DOHH2 (cell line): ENCODE measurements around the gene POT1.

ENCODE experiments used
- H3F3A ChIP-seq: fragments of 200-600 bp; sonication (generic), shearing (Covaris generic); 2 replicates; pipeline ENCODE4 v1.6.0; 2016; ENCODE audit warnings: antibody characterized with exemption, mild to moderate bottlenecking; ENCODE audit not compliant: control insufficient read depth, insufficient read depth
- H3K27ac ChIP-seq: fragments of 200-600 bp; sonication (generic); 2 replicates; pipeline ENCODE4 v1.5.1; 2014; ENCODE audit warnings: low read depth, mild to moderate bottlenecking, low read length, moderate library complexity
- H3K27me3 ChIP-seq: fragments of 200-600 bp; sonication (generic); 2 replicates; pipeline ENCODE4 v1.6.1; 2014; ENCODE audit warnings: mild to moderate bottlenecking, low read length, mixed read lengths; ENCODE audit not compliant: control insufficient read depth
- H3K36me3 ChIP-seq: fragments of 200-600 bp; sonication (generic); 2 replicates; pipeline ENCODE4 v1.6.1; 2014; ENCODE audit warnings: mild to moderate bottlenecking, low read length, moderate library complexity, mixed read lengths; ENCODE audit not compliant: control insufficient read depth
- H3K4me1 ChIP-seq: fragments of 200-600 bp; sonication (generic); 2 replicates; pipeline ENCODE4 v1.6.1; 2014; ENCODE audit warnings: mild to moderate bottlenecking, low read length, mixed read lengths; ENCODE audit not compliant: control insufficient read depth
- H3K4me2 ChIP-seq: fragments of 200-600 bp; sonication (generic); 2 replicates; pipeline ENCODE4 v1.6.0; 2014; ENCODE audit warnings: mild to moderate bottlenecking, low read length, moderate library complexity
- H3K4me3 ChIP-seq: fragments of 200-600 bp; sonication (generic); 2 replicates; pipeline ENCODE4 v1.5.1; 2014; ENCODE audit warnings: mild to moderate bottlenecking, low read length, mixed read lengths
- H3K79me2 ChIP-seq: fragments of 200-600 bp; sonication (generic); 2 replicates; pipeline ENCODE4 v1.6.1; 2014; ENCODE audit warnings: mild to moderate bottlenecking, low read length, mixed read lengths; ENCODE audit not compliant: control insufficient read depth
- H3K9me2 ChIP-seq: fragments of 200-600 bp; sonication (generic); replicated peaks from 2 replicates; pipeline ENCODE4 v1.6.1; 2014; ENCODE audit warnings: mild to moderate bottlenecking, low read length, mixed read lengths; ENCODE audit not compliant: control insufficient read depth
- H3K9me3 ChIP-seq: fragments of 200-600 bp; sonication (generic); 2 replicates; pipeline ENCODE4 v1.6.1; 2014; ENCODE audit warnings: antibody characterized with exemption, low read length, mixed read lengths; ENCODE audit not compliant: control insufficient read depth, insufficient read depth
- H4K20me1 ChIP-seq: fragments of 200-600 bp; sonication (generic); 2 replicates; pipeline ENCODE4 v1.6.0; 2014; ENCODE audit warnings: low read depth, mild to moderate bottlenecking, antibody characterized with exemption, low read length, moderate library complexity; ENCODE audit not compliant: control insufficient read depth, insufficient read depth
- CTCF ChIP-seq: fragments of 200-600 bp; sonication (generic); IDR thresholded peaks from one replicate; pipeline ENCODE4 v1.5.1; 2014; ENCODE audit warnings: antibody characterized with exemption, mild to moderate bottlenecking, low read depth, low read length; ENCODE audit not compliant: poor library complexity, severe bottlenecking
- EZH2phosphoT487 ChIP-seq: fragments of 200-600 bp; sonication (generic); IDR thresholded peaks from 2 replicates; pipeline ENCODE4 v1.6.1; 2017; ENCODE audit warnings: borderline replicate concordance, mild to moderate bottlenecking, antibody characterized with exemption, low read length, moderate library complexity, mixed read lengths

POT1 gene

GRCh38 chr7:124784879-124785818 is 144.5 kb downstream of the POT1 start:
- Histone ChIP-seq H3K36me3 (no peaks in the 10 kb centered on the region), H3K4me1 (no peaks in the 10 kb centered on the region), H3K79me2 (no peaks in the 10 kb centered on the region), H3K27me3 (no peaks in the 10 kb centered on the region), H3K4me3 (no peak overlapping the region), H3K9me2 (no peaks in the 10 kb centered on the region), H3K27ac (no peak overlapping the region), H3F3A (no peaks in the 10 kb centered on the region), H3K4me2 (no peak overlapping the region), H3K9me3 (no peaks in the 10 kb centered on the region), H4K20me1 (no peaks in the 10 kb centered on the region)
- TF ChIP-seq CTCF (peak; percentile 92), EZH2phosphoT487 (no peak)

GRCh38 chr7:124783271-124783670 is 146.4 kb downstream of the POT1 start:
- TF ChIP-seq EZH2phosphoT487 (no peak), CTCF (no peak)
- Histone ChIP-seq H3K4me1 (no peaks in the 10 kb centered on the region), H3K9me3 (no peaks in the 10 kb centered on the region), H3K27me3 (no peaks in the 10 kb centered on the region), H3K36me3 (no peaks in the 10 kb centered on the region), H3F3A (no peaks in the 10 kb centered on the region), H3K79me2 (no peaks in the 10 kb centered on the region), H3K9me2 (no peaks in the 10 kb centered on the region), H3K27ac (no peak overlapping the region), H3K4me2 (no peak overlapping the region), H4K20me1 (no peaks in the 10 kb centered on the region), H3K4me3 (no peak overlapping the region)

GRCh38 chr7:124781907-124782734 is 147.5 kb downstream of the POT1 start:
- no peaks in the 10 kb centered on the region for H3K9me3 ChIP-seq
- no peaks in the 10 kb centered on the region for H3K27me3 ChIP-seq
- TF ChIP-seq CTCF (no peak), EZH2phosphoT487 (no peak)
- H3K4me3 ChIP-seq = no peak overlapping the region
- H3K9me2 ChIP-seq = no peaks in the 10 kb centered on the region
- no peaks in the 10 kb centered on the region for H3K4me1 ChIP-seq
- H3K4me2 ChIP-seq = no peak overlapping the region
- H3K27ac ChIP-seq = no peak overlapping the region
- H3F3A ChIP-seq = no peaks in the 10 kb centered on the region
- no peaks in the 10 kb centered on the region for H4K20me1 ChIP-seq
- H3K79me2 ChIP-seq = no peaks in the 10 kb centered on the region
- no peaks in the 10 kb centered on the region for H3K36me3 ChIP-seq
